Osteoblast (primary cell): ENCODE measurements around the gene CYTH4. TPM values are rescaled to one million over a fixed set of nuclear protein-coding genes. Genes with fewer than 3 reads are reported as not detected.

Experiments used
- DNase-seq: peaks from one replicate; pipeline ENCODE4 v3.0.0; 2011; ENCODE audit warnings: low spot score, mixed read lengths; ENCODE audit not compliant: insufficient read length; ENCODE audit errors: missing footprints
- H2AFZ ChIP-seq: 2 replicates; pipeline ENCODE4 v1.6.0; 2011; ENCODE audit warnings: mild to moderate bottlenecking, low read length
- H3K27ac ChIP-seq: 2 replicates; pipeline ENCODE4 v1.5.1; 2011; ENCODE audit warnings: mild to moderate bottlenecking, low read depth, low read length, moderate library complexity
- H3K27me3 ChIP-seq: 2 replicates; pipeline ENCODE4 v1.6.0; 2012; ENCODE audit warnings: mild to moderate bottlenecking, control low read depth, inconsistent platforms, low read length, moderate library complexity; ENCODE audit not compliant: insufficient read depth
- H3K36me3 ChIP-seq: 2 replicates; pipeline ENCODE4 v1.5.1; 2011; ENCODE audit warnings: mild to moderate bottlenecking, low read length, control low read depth, moderate library complexity; ENCODE audit not compliant: insufficient read depth
- H3K4me1 ChIP-seq: 2 replicates; pipeline ENCODE4 v1.5.1; 2011; ENCODE audit warnings: mild to moderate bottlenecking, low read length, control low read depth, moderate library complexity; ENCODE audit not compliant: insufficient read depth
- H3K4me2 ChIP-seq: 2 replicates; pipeline ENCODE4 v1.6.0; 2011; ENCODE audit warnings: mild to moderate bottlenecking, low read length; ENCODE audit not compliant: insufficient read depth
- H3K4me3 ChIP-seq: fragments of 200-600 bp; sonication (generic); 3 replicates; pipeline ENCODE4 v1.5.1; 2012; ENCODE audit warnings: mild to moderate bottlenecking, low read length, inconsistent platforms; ENCODE audit not compliant: insufficient read depth
- H3K79me2 ChIP-seq: 2 replicates; pipeline ENCODE4 v1.6.0; 2012; ENCODE audit warnings: mild to moderate bottlenecking, low read length, control low read depth, inconsistent platforms; ENCODE audit not compliant: insufficient read depth
- H3K9me3 ChIP-seq: 2 replicates; pipeline ENCODE4 v1.5.1; 2011; ENCODE audit warnings: low read depth, low read length, control low read depth
- H4K20me1 ChIP-seq: 2 replicates; pipeline ENCODE4 v1.6.0; 2012; ENCODE audit warnings: mild to moderate bottlenecking, low read length, control low read depth; ENCODE audit not compliant: insufficient read depth
- CTCF ChIP-seq: IDR thresholded peaks from 2 replicates; pipeline ENCODE4 v1.5.1; 2011; ENCODE audit warnings: mild to moderate bottlenecking, low read depth, low read length, moderate library complexity; ENCODE audit errors: extremely low read depth
- total RNA-seq: library from RNA; depleted of rRNA; stranded (reverse); fragments of >200 nt; gene quantifications from 2 replicates; pipeline ENCODE4 v1.2.3, GENCODE V29; 2012

The CYTH4 gene
- total RNA-seq, 1 donor, result 0.72 TPM

- peaks cover 11% of the 10 kb centered on the region for H4K20me1 ChIP-seq
- H3K27ac ChIP-seq, result no peak overlapping the region
- H3K4me2 ChIP-seq, result no peak overlapping the region
- no peak overlapping the region for H2AFZ ChIP-seq
- H3K4me1 ChIP-seq, result peaks cover 27% of the 10 kb centered on the region
- no peak for DNase-seq
- H3K9me3 ChIP-seq, result no peaks in the 10 kb centered on the region
- H3K36me3 ChIP-seq, result peaks cover 9% of the 10 kb centered on the region
- no peak for TF ChIP-seq CTCF
- H3K27me3 ChIP-seq, result no peaks in the 10 kb centered on the region
- H3K4me3 ChIP-seq, result no peak overlapping the region
- H3K79me2 ChIP-seq, result peaks cover 13% of the 10 kb centered on the region
Measured at GRCh38 chr22:37240240-37240940, 41.9 kb upstream of the CYTH4 start.

DNA sequence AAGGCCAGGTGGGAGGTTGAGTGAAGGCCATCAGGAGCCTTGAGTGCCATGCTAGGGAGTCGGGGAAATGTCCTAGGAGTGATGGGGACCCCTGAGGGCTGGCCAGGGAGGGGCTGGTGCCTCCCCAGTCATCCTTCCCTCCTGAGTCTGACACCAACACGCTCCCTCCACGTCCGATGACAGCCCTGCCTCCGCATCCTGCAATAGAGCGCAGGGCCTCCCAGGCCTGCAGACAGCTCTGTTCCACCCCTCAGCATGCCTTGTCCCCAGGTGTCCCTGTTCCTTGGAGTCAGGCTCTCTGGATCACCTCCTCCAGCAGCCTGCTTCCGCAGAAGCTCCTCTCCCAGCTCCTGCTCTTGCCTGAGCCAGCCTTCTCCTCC lies 41.4 kb upstream of the CYTH4 start:
- H2AFZ ChIP-seq, result no peak overlapping the region
- no peak overlapping the region for H3K4me2 ChIP-seq
- no peak overlapping the region for H3K27ac ChIP-seq
- peak; percentile 63 for DNase-seq
- H3K36me3 ChIP-seq, result peaks cover 9% of the 10 kb centered on the region
- no peaks in the 10 kb centered on the region for H3K27me3 ChIP-seq
- no peaks in the 10 kb centered on the region for H3K9me3 ChIP-seq
- H3K4me1 ChIP-seq, result peaks cover 27% of the 10 kb centered on the region
- H3K79me2 ChIP-seq, result peaks cover 11% of the 10 kb centered on the region
- peaks cover 6% of the 10 kb centered on the region for H4K20me1 ChIP-seq
- no peak overlapping the region for H3K4me3 ChIP-seq
- TF ChIP-seq CTCF, result no peak

GRCh38 chr22:37241351-37242142 lies 40.8 kb upstream of the CYTH4 start:
- no peak overlapping the region for H3K27ac ChIP-seq
- peaks cover 1% of the 10 kb centered on the region for H4K20me1 ChIP-seq
- H3K4me3 ChIP-seq, result no peak overlapping the region
- no peak for TF ChIP-seq CTCF
- no peak overlapping the region for H2AFZ ChIP-seq
- H3K27me3 ChIP-seq, result no peaks in the 10 kb centered on the region
- peaks cover 11% of the 10 kb centered on the region for H3K79me2 ChIP-seq
- no peak overlapping the region for H3K4me2 ChIP-seq
- H3K9me3 ChIP-seq, result no peaks in the 10 kb centered on the region
- H3K36me3 ChIP-seq, result peaks cover 9% of the 10 kb centered on the region
- peak; percentile 77 for DNase-seq
- peaks cover 27% of the 10 kb centered on the region for H3K4me1 ChIP-seq

DNA sequence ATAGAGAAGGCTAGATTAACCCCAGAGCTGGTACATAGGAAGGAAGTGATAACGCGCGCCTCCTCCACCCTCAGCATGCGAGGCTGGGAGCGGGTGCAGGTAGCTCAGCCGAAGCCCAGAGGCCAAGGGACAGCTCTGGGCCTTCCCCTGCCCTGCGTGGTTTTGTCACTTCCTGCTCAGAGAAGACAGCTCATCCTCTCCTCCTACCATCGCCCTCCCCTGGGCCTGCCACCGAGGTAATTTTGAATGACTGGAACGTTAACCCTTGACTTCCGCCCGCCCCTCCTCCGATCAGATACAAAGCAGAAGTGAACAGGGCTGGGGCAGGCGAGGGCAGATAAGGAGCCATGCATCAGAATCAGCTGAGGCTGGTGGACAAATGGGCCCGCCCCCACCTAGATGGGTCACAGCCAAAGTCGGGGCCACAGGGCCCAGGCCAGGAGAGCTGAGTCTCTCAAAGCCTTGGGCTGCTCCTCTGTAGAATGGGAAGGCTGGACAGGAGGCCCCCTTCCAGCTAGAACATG lies 39.9 kb upstream of the CYTH4 start:
- Histone ChIP-seq H2AFZ (peak overlapping the region; percentile 62), H3K4me2 (peak overlapping the region; percentile 92), H3K4me3 (peak overlapping the region; percentile 42), H3K27me3 (no peaks in the 10 kb centered on the region), H3K36me3 (peaks cover 9% of the 10 kb centered on the region), H3K4me1 (peaks cover 27% of the 10 kb centered on the region), H3K9me3 (no peaks in the 10 kb centered on the region), H3K27ac (peak overlapping the region; percentile 24), H4K20me1 (no peaks in the 10 kb centered on the region), H3K79me2 (peaks cover 11% of the 10 kb centered on the region)
- TF ChIP-seq CTCF, result no peak
- peak; percentile 91 for DNase-seq
